ENCODE results near the gene HTN1. TPM values are rescaled to one million over a fixed set of nuclear protein-coding genes. Genes with fewer than 3 reads are reported as not detected.
"Not testable (repeated sequence)": the region's sequence is repeated elsewhere in the genome, so short reads cannot be mapped to it uniquely, and the experiment has no call there.

The HTN1 gene
- under 1 TPM in 1 of 3 donors, not detected in 2; 0.06 TPM for polyA plus RNA-seq (ENCODE audit: insufficient read length in 3 of 3)
- long read RNA-seq, donor 1, result 0 reads
- long read RNA-seq, donor 2, result 0 reads
- long read RNA-seq, donor 3, result 0 reads
- long read RNA-seq, donor 4, result 0 reads
- long read RNA-seq, donor 5, result 0 reads
- long read RNA-seq, donor 6, result 0 reads
- long read RNA-seq, donor 7, result 0 reads
- long read RNA-seq, donor 8, result 0 reads
- long read RNA-seq, donor 9, result 0 reads
- long read RNA-seq, donor 10, result 0 reads
- long read RNA-seq, donor 11, result 0 reads
- long read RNA-seq, donor 12, result 0 reads
- long read RNA-seq, donor 13, result 0 reads
- long read RNA-seq, donor 14, result 0 reads
- long read RNA-seq, donor 15, result 0 reads
- long read RNA-seq, donor 16, result 0 reads

DNA sequence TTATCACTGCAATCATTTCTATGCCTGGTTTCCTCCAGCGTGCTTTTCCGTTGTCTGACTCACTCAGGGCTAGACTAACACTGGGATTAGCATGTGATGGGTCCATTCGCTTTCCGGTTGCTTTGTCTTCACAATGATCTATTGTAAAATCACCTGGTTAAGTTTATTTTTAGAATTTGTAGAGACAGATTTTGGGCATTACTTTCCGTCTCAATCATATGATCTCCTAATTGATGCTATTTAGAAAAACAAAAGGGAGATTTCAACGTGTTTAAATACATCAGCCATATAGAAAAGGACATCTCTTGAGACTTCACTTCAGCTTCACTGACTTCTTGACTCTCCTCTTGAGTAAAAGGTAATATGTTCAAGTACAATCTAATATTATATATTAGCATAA is at the start of gene HTN1:
HTN1 (plus strand) TSS at position 301 of the 400 bp plus-strand sequence. CDS start 2,639 bp downstream, outside the sequence.
- not testable (repeated sequence) for DNase-seq (ENCODE audit: extremely low read depth in 1 of 11, low read depth in 9 of 11, low spot score in 4 of 11)

DNA sequence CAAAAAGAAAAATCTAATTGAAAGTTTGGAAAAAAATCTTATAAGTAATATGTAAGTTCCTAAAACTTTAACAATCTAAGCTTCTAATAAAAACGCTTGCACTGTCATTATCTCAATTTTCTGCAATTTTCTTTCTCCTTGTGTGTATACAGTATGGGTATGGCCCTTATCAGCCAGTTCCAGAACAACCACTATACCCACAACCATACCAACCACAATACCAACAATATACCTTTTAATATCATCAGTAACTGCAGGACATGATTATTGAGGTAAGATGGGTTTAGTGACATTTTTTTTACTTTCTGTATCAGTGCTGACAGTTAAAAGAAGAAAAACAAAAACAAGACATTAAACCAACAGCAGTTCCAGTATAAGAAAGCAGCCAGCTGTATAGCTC is 49.5 kb upstream of the HTN1 start:
- DNase-seq (ENCODE audit: extremely low read depth in 1 of 11, low read depth in 9 of 11, low spot score in 4 of 11), result no peak

DNA sequence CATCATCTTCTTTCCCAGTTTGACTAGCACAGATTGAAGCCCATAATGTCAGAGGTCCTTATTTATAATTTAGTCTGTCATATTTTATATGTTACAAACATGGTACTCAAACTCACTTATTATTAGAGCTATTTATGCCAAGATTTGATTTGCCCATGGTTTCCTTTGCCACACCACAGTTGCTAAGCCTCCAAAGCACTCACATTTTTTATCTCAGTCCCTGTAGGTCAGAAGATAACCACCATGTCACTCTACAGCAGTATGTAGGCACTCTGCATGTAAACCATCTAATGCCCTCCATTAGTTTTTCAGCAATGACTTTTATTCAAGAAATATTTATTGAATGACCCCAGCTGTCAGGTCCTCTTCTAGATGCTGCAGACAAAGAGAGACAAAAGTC is 47.7 kb upstream of the HTN1 start:
- DNase-seq (ENCODE audit: extremely low read depth in 1 of 11, low read depth in 9 of 11, low spot score in 4 of 11), result no peak

DNA sequence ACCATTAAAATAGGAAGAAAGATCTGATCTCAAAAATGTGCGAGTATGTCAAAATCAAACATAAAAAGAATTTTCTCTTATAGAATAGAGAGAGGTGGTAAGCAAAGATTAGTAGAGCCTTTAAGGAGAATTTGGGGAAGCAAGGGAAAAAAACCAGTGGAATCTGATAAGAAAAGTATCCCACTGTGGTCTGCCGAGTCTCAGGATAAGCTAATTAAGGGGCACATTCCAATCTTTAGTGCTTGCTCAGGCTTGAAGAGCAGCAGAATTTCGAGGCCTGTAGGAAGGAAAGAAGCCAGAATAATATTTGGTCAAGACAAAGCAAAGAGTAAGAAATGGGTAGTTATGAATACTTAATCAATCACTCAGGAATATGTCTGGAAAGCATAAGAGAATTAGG is 41.5 kb upstream of the HTN1 start:
- DNase-seq (ENCODE audit: extremely low read depth in 1 of 11, low read depth in 9 of 11, low spot score in 4 of 11), result no peak

DNA sequence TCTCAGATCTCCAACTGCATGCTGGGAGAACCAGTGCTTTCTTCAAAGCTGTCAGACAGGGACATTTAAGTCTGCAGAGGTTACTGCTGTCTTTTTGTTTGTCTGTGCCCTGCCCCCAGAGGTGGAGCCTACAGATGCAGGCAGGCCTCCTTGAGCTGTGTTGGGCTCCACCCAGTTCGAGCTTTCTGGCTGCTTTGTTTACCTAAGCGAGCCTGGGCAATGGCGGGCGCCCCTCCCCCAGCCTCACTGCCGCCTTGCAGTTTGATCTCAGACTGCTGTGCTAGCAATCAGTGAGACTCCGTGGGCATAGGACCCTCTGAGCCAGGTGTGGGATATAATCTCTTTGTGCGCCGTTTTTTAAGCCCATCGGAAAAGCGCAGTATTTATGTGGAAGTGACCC is 31.2 kb upstream of the HTN1 start:
- not testable (repeated sequence) for DNase-seq (ENCODE audit: extremely low read depth in 1 of 11, low read depth in 9 of 11, low spot score in 4 of 11)

DNA sequence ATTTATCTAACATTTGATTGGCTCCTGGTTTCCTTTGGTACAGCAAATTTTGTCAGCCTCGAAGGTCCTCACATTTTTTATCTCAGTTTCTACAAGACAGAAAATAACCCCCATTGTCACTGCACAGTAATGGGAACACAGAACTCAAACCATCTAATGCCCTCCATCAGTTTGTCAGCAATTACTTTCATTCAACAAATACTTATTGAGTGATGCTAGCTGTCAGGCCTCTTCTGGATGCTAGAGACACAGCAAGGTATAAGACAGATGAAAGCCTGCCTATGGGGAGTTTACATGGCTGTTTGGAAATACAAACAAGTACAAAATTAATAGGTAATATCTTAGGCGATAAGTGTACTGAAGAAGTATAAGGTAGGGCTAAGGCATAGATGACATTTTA is 27.0 kb upstream of the HTN1 start:
- DNase-seq (ENCODE audit: extremely low read depth in 1 of 11, low read depth in 9 of 11, low spot score in 4 of 11), result no peak

DNA sequence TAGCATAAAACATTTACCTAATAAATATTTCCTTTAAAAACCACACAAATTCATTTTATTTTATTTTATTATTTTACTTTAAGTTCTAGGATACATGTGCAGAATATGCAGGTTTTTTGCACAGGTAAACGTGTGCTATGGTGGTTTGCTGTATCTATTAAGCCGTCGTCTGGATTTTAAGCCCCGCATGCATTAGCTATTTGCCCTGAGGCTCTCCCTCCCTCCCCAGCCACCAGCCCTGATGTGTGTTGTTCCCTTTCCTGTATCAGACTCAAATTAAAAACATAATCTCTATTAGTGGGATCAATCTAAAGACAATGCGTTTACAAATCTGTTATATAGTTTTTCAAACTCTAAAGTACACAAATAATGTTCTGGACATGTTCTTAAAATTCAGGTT is 23.2 kb upstream of the HTN1 start:
- no peak for DNase-seq (ENCODE audit: extremely low read depth in 1 of 11, low read depth in 9 of 11, low spot score in 4 of 11)

DNA sequence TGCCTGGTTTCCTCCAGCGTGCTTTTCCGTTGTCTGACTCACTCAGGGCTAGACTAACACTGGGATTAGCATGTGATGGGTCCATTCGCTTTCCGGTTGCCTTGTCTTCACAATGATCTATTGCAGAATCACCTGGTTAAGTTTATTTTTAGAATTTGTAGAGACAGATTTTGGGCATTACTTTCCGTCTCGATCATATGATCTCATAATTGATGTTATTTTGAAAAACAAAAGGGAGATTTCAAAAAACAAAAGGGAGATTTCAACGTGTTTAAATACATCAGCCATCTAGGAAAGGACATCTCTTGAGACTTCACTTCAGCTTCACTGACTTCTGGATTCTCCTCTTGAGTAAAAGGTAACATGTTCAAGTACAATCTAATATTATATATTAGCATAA is 22.1 kb upstream of the HTN1 start, which contains the start of gene HTN3:
HTN3 (plus strand) TSS at position 301 of the 400 bp plus-strand sequence. CDS start 2,282 bp downstream, outside the sequence.
- DNase-seq (ENCODE audit: extremely low read depth in 1 of 11, low read depth in 9 of 11, low spot score in 4 of 11), result not testable (repeated sequence)

DNA sequence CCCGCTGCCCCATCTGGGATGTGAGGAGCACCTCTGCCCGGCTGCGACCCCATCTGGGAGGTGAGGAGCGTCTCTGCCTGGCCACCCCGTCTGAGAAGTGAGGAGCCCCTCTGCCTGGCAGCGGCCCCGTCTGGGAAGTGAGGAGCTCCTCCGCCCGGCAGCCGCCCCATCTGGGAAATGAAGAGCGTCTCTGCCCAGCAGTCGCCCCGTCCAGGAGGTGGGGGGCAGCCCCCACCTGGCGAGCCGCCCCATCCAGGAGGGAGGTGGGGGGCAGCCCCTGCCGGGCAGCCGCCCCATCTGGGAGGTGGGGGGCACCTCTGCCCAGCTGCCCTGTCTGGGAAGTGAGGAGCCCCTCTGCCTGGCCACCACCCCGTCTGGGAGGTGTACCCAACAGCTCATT is 12.7 kb upstream of the HTN1 start:
- not testable (repeated sequence) for DNase-seq (ENCODE audit: extremely low read depth in 1 of 11, low read depth in 9 of 11, low spot score in 4 of 11)

DNA sequence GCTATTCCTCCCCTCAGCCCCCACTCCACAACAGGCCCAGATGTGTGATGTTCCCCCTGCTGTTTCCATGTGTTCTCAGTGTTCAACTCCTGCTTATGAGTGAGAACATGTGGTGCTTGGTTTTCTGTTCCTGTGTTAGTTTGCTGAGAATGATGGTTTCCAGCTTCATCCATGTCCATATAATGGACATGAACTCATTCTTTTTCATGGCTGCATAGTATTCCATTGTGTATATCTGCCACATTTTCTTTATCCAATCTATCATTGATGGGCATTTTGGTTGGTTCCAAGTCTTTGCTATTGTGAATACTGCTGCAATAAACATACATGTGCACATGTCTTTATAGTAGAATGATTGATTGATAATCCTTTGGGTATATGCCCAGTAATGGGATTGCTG is 10.3 kb upstream of the HTN1 start:
- DNase-seq (ENCODE audit: extremely low read depth in 1 of 11, low read depth in 9 of 11, low spot score in 4 of 11), result not testable (repeated sequence)

DNA sequence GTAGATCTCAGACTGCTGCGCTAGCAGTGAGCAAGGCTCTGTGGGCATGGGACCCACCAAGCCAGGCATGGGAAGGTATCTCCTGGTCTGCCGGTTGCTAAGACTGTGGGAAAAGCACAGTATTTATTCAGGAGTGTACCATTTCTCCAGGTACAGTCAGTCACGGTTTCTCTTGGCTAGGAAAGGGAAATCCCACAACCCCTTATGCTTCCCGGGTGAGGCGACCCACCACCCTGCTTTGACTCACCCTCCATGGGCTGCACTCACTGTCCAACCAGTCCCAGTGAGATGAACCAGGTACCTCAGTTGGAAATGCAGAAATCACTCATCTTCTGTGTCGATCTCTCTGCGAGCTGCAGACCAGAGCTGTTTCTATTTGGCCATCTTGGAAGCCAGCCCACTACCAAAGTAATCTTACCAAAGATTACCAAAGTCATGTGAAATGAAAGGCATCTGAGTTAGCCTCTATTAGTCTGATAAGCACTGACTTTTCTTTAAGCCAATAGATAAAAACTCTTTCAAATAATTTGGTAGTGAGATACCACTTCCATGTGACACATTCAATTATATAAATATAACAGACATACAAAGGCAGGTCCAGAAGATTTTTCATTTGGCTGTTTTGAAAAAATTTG is 8.5 kb upstream of the HTN1 start:
- DNase-seq (ENCODE audit: extremely low read depth in 1 of 11, low read depth in 9 of 11, low spot score in 4 of 11), result no peak

DNA sequence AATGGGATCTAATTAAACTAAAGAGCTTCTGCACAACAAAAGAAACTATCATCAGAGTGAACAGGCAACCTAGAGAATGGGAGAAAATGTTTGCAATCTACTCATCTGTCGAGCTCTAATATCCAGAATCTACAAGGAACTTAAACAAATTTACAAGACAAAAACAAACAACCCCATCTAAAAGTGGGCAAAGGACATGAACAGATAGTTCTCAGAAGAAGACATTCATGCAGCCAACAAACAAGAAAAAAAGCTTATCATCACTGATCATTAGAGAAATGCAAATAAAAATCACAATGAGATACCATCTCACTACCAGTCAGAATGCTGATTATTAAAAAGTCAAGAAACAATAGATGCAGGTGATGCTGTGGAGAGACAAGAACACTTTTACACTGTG is 6.3 kb downstream of the HTN1 start:
- DNase-seq (ENCODE audit: extremely low read depth in 1 of 11, low read depth in 9 of 11, low spot score in 4 of 11), result not testable (repeated sequence)

DNA sequence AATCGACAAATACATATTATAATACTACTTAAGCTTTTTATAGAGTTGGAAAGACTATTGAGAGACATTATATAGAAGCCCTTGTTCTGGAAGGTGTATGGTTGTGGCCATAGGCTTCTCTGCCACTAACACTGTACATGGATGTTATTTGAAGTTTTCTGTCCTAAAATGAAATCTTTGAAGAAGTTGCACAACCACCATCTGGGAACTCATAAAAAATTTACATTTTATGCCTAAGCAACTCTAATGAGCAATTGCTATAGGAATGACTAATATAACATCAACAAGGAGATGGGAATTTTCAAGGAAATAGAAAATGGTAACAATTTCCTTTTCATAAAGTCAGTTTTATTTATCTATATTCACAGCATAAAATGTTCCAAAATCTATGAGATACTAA is 7.4 kb downstream of the HTN1 start:
- DNase-seq (ENCODE audit: extremely low read depth in 1 of 11, low read depth in 9 of 11, low spot score in 4 of 11), result no peak

DNA sequence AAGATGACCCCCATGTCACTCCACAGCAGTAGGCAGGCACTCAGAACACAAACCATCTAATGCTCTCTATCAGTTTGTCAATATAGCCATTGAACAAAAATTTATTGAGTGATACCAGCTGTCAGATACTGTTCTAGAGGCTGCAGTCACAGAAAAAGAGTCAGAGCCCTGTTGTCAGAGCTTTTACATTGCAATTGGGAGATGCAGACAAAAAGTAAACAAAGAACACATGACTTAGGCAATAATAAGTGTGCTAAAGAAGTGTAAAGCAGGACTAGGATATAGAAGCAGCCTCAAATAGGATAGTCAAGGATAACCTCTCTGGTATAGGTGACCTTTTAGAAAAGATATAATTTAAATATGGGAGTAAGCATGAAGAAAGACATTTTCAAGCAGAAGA is 8.9 kb downstream of the HTN1 start:
- DNase-seq (ENCODE audit: extremely low read depth in 1 of 11, low read depth in 9 of 11, low spot score in 4 of 11), result no peak

DNA sequence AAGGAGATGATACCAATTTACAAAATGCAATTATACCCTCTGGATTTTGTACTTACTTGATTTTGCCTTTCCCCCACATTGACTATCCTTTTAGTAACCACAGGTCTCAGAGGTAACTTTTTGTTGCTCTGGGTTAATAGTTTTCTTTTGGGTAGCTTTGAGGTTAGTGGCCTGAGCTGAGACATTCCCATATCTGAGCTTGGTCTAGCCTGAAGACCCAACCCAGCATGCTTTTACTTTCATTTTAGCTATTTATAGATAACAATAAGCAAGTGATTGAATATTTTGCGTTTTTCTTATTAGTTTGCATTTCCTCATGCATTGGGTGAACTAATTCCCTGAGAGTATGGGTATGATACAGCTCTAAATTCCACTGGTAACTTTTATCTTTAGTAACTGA is 11.8 kb downstream of the HTN1 start:
- DNase-seq (ENCODE audit: extremely low read depth in 1 of 11, low read depth in 9 of 11, low spot score in 4 of 11), result no peak

DNA sequence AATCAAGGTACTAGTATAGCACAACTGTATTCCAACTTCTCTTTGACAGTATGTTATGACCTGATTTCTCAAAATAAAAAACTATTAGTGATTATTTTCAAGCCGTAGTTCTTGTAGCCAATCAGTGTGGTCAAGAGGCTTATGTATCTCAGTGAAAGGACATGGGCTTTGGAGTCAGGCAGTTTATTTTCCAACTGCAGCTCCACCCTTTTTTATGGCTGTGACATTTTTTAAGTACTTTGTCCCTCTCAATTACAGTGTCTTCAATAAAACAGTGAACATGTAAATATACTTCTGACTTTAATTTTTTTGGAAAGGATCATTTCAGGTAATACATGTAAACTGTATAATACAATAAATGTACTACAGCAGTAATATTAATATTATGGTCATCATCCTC is 30.0 kb downstream of the HTN1 start:
- DNase-seq (ENCODE audit: extremely low read depth in 1 of 11, low read depth in 9 of 11, low spot score in 4 of 11), result no peak

DNA sequence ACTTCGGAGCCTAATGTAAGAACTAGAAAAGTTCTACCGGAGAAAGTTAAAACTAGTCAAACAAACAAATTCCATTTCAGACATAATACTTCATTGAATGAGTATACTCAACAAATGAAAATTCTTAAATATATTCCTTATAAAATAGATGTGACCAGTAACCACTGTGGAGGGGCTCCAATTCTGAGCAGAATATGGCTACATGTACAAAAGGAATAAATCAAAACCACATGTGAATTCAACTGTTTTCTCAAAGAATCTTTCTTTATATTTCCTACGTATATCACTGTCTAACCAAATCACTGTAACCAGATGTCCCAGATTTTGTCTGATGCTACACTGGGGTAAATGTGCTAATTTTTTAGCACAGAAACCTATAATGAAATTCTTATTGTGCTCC is 49.0 kb downstream of the HTN1 start:
- no peak for DNase-seq (ENCODE audit: extremely low read depth in 1 of 11, low read depth in 9 of 11, low spot score in 4 of 11)
